Measurements from ENCODE around the gene GIT2.
"Not testable (repeated sequence)": the region's sequence is repeated elsewhere in the genome, so short reads cannot be mapped to it uniquely, and the experiment has no call there.

The GIT2 gene

DNA sequence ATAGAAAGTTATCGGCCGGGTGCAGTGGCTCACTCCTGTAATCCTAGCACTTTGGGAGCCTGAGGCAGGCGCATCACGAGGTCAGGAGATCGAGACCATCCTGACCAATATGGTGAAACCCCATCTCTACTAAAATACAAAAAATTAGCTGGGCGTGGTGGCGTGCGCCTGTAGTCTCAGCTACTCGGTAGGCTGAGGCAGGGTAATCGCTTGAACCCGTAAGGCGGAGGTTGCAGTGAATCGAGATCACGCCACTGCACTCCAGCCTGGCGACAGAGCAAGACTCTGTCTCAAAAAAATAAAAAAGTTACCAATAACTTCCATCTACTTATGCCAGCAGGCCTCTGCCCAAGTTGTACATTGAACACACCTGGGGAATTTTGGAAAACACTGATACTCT lies 96.8 kb downstream of the GIT2 start:
- H3K9ac ChIP-seq (ENCODE audit: low read length) = peak overlapping the region; percentile 91
- H3K4me1 ChIP-seq (ENCODE audit: control insufficient read depth, insufficient read depth, low read depth, low read length); H3K23ac ChIP-seq (ENCODE audit: low read length in 2 of 2); DNase-seq; H2AK5ac ChIP-seq (ENCODE audit: low read length, severe bottlenecking); H4K91ac ChIP-seq (ENCODE audit: low read length); H3K27ac ChIP-seq (ENCODE audit: low read length, poor library complexity, severe bottlenecking); H2BK12ac ChIP-seq (ENCODE audit: low read length in 2 of 2); H3K27me3 ChIP-seq (ENCODE audit: control insufficient read depth in 1 of 2, insufficient read depth in 1 of 2, low read length in 2 of 2); H2BK120ac ChIP-seq (ENCODE audit: low read depth, low read length); H2BK15ac ChIP-seq (ENCODE audit: low read depth, poor library complexity, severe bottlenecking); H3K14ac ChIP-seq (ENCODE audit: low read length in 2 of 2); H4K8ac ChIP-seq (ENCODE audit: low read length); H3K9me3 ChIP-seq (ENCODE audit: control insufficient read depth, low read length); H2BK5ac ChIP-seq (ENCODE audit: low read depth, low read length, poor library complexity, severe bottlenecking); H3K4ac ChIP-seq (ENCODE audit: low read depth in 1 of 2, low read length in 2 of 2); H2AFZ ChIP-seq (ENCODE audit: low read depth, low read length): not testable (repeated sequence)
- 95% methylated on average over 15 of the region's 15 CpGs for WGBS
- H3K79me1 ChIP-seq (replicated peaks; ENCODE audit: low read length, poor library complexity, severe bottlenecking) = peaks cover 15% of the 10 kb centered on the region
- H3K36me3 ChIP-seq (ENCODE audit: control insufficient read depth in 1 of 2, insufficient read depth in 2 of 2, low read depth in 1 of 2, low read length in 2 of 2) = peaks cover 12 to 17% of the 10 kb centered on the region in 2 experiments
- peak overlapping the region in 1 of 2 experiments; percentile 92 for H3K4me3 ChIP-seq (ENCODE audit: insufficient read depth in 1 of 2, low read depth in 1 of 2, low read length in 2 of 2)
- peak overlapping the region in 1 of 2 experiments; percentile 60 for H3K18ac ChIP-seq (ENCODE audit: low read depth in 1 of 2, low read length in 2 of 2)
- H3K4me2 ChIP-seq (ENCODE audit: low read length, poor library complexity, severe bottlenecking) = peak overlapping the region; percentile 67

DNA sequence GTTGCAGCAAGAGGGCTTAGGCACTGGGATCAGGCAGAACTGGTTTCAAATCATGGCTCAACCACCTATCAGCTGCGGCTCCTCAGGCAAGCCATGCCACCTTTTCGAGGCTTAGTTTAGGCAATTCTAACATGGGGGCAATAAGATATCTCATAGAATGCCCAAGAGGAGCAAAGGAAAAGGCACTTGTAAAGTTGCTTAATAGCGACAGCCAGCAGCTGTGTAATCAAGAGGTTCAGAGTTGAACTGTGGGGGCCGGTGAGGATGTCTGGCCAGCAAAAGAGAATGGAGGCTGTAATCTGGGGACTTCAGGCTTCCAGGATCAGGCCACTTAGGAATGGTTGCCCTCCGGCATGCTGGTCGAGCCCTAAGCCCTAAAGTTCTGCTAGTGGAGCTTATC lies 99.1 kb downstream of the GIT2 start:
- no peak overlapping the region for H2AK5ac ChIP-seq (ENCODE audit: low read length, severe bottlenecking)
- no peak overlapping the region for H3K14ac ChIP-seq (ENCODE audit: low read length in 2 of 2)
- H3K9ac ChIP-seq (ENCODE audit: low read length) = no peak overlapping the region
- H3K4ac ChIP-seq (ENCODE audit: low read depth in 1 of 2, low read length in 2 of 2) = no peak overlapping the region
- no peak overlapping the region for H4K91ac ChIP-seq (ENCODE audit: low read length)
- no peak for DNase-seq
- H3K4me2 ChIP-seq (ENCODE audit: low read length, poor library complexity, severe bottlenecking) = no peak overlapping the region
- peaks cover 7% of the 10 kb centered on the region for H3K79me1 ChIP-seq (replicated peaks; ENCODE audit: low read length, poor library complexity, severe bottlenecking)
- H3K9me3 ChIP-seq (ENCODE audit: control insufficient read depth, low read length) = no peaks in the 10 kb centered on the region
- no peak overlapping the region for H3K27ac ChIP-seq (ENCODE audit: low read length, poor library complexity, severe bottlenecking)
- H2BK5ac ChIP-seq (ENCODE audit: low read depth, low read length, poor library complexity, severe bottlenecking) = no peak overlapping the region
- no peak overlapping the region for H4K8ac ChIP-seq (ENCODE audit: low read length)
- H3K27me3 ChIP-seq (ENCODE audit: control insufficient read depth in 1 of 2, insufficient read depth in 1 of 2, low read length in 2 of 2) = no peaks in the 10 kb centered on the region
- H3K36me3 ChIP-seq (ENCODE audit: control insufficient read depth in 1 of 2, insufficient read depth in 2 of 2, low read depth in 1 of 2, low read length in 2 of 2) = no peaks in the 10 kb centered on the region
- H2BK15ac ChIP-seq (ENCODE audit: low read depth, poor library complexity, severe bottlenecking) = no peak overlapping the region
- no peak overlapping the region for H3K18ac ChIP-seq (ENCODE audit: low read depth in 1 of 2, low read length in 2 of 2)
- H2BK12ac ChIP-seq (ENCODE audit: low read length in 2 of 2) = no peak overlapping the region
- no peak overlapping the region for H2AFZ ChIP-seq (ENCODE audit: low read depth, low read length)
- peaks cover 4% of the 10 kb centered on the region for H3K4me1 ChIP-seq (ENCODE audit: control insufficient read depth, insufficient read depth, low read depth, low read length)
- no peak overlapping the region for H3K23ac ChIP-seq (ENCODE audit: low read length in 2 of 2)
- WGBS = 86% methylated on average over 6 of the region's 6 CpGs
- H2BK120ac ChIP-seq (ENCODE audit: low read depth, low read length) = no peak overlapping the region
- H3K4me3 ChIP-seq (ENCODE audit: insufficient read depth in 1 of 2, low read depth in 1 of 2, low read length in 2 of 2) = no peak overlapping the region

DNA sequence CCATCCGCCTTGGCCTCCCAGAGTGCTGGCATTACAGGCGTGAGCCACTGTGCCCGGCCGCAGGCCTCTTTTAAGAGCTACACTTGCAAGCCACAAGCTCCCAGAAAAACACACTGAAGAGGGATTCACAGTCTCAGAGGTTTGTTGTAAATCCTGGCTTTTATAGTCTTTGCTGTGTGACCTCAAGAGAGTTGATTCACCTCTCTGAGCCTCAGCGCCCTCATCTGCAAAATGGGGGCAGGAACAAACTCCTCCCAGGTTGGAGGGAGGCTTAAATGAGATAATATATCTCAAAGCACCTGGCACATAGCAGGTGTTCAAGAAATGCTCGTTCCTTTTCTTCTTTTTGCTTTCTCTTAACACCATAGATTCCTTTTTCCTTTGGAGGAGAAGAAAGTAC lies 100.0 kb downstream of the GIT2 start:
- H3K9ac ChIP-seq (ENCODE audit: low read length) = no peak overlapping the region
- no peak overlapping the region for H2BK15ac ChIP-seq (ENCODE audit: low read depth, poor library complexity, severe bottlenecking)
- H3K4ac ChIP-seq (ENCODE audit: low read depth in 1 of 2, low read length in 2 of 2) = no peak overlapping the region
- no peaks in the 10 kb centered on the region for H3K27me3 ChIP-seq (ENCODE audit: control insufficient read depth in 1 of 2, insufficient read depth in 1 of 2, low read length in 2 of 2)
- H3K27ac ChIP-seq (ENCODE audit: low read length, poor library complexity, severe bottlenecking) = no peak overlapping the region
- no peaks in the 10 kb centered on the region for H3K36me3 ChIP-seq (ENCODE audit: control insufficient read depth in 1 of 2, insufficient read depth in 2 of 2, low read depth in 1 of 2, low read length in 2 of 2)
- H3K14ac ChIP-seq (ENCODE audit: low read length in 2 of 2) = no peak overlapping the region
- H3K9me3 ChIP-seq (ENCODE audit: control insufficient read depth, low read length) = no peaks in the 10 kb centered on the region
- no peak overlapping the region for H3K23ac ChIP-seq (ENCODE audit: low read length in 2 of 2)
- H3K4me2 ChIP-seq (ENCODE audit: low read length, poor library complexity, severe bottlenecking) = no peak overlapping the region
- H2BK5ac ChIP-seq (ENCODE audit: low read depth, low read length, poor library complexity, severe bottlenecking) = no peak overlapping the region
- no peak for DNase-seq
- no peak overlapping the region for H2BK120ac ChIP-seq (ENCODE audit: low read depth, low read length)
- no peak overlapping the region for H2AFZ ChIP-seq (ENCODE audit: low read depth, low read length)
- no peak overlapping the region for H4K91ac ChIP-seq (ENCODE audit: low read length)
- H4K8ac ChIP-seq (ENCODE audit: low read length) = no peak overlapping the region
- WGBS = 86% methylated on average over 5 of the region's 6 CpGs
- H2AK5ac ChIP-seq (ENCODE audit: low read length, severe bottlenecking) = no peak overlapping the region
- no peak overlapping the region for H3K18ac ChIP-seq (ENCODE audit: low read depth in 1 of 2, low read length in 2 of 2)
- H3K4me3 ChIP-seq (ENCODE audit: insufficient read depth in 1 of 2, low read depth in 1 of 2, low read length in 2 of 2) = no peak overlapping the region
- peaks cover 6% of the 10 kb centered on the region for H3K79me1 ChIP-seq (replicated peaks; ENCODE audit: low read length, poor library complexity, severe bottlenecking)
- H3K4me1 ChIP-seq (ENCODE audit: control insufficient read depth, insufficient read depth, low read depth, low read length) = peaks cover 4% of the 10 kb centered on the region
- H2BK12ac ChIP-seq (ENCODE audit: low read length in 2 of 2) = no peak overlapping the region

DNA sequence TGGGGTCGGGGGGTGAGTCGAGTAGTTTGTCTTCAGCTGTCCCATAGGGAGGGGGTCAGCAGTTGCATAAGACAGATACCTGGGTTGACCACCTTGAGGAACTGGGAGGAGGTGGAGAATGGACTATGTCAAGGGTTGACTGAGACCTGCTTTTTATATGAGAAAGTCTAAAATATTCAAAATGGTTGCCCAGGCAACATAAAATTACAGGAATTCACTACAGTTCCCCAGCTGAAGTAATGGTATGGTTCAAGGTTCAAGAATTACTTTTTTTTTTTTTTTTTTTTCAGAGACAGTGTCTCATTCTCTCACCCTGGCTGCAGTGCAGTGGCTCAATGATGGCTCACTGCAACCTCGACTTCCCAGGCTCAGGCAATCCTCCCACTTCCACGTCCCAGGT lies 101.2 kb downstream of the GIT2 start:
- H3K18ac ChIP-seq (ENCODE audit: low read depth in 1 of 2, low read length in 2 of 2) = no peak overlapping the region
- no peak overlapping the region for H3K4ac ChIP-seq (ENCODE audit: low read depth in 1 of 2, low read length in 2 of 2)
- WGBS = 66% methylated on average over 2 of the region's 4 CpGs
- no peaks in the 10 kb centered on the region for H3K9me3 ChIP-seq (ENCODE audit: control insufficient read depth, low read length)
- H3K4me1 ChIP-seq (ENCODE audit: control insufficient read depth, insufficient read depth, low read depth, low read length) = peaks cover 3% of the 10 kb centered on the region
- DNase-seq = no peak
- H2AFZ ChIP-seq (ENCODE audit: low read depth, low read length) = no peak overlapping the region
- H3K9ac ChIP-seq (ENCODE audit: low read length) = no peak overlapping the region
- H3K79me1 ChIP-seq (replicated peaks; ENCODE audit: low read length, poor library complexity, severe bottlenecking) = peaks cover 1% of the 10 kb centered on the region
- no peaks in the 10 kb centered on the region for H3K36me3 ChIP-seq (ENCODE audit: control insufficient read depth in 1 of 2, insufficient read depth in 2 of 2, low read depth in 1 of 2, low read length in 2 of 2)
- no peak overlapping the region for H3K4me2 ChIP-seq (ENCODE audit: low read length, poor library complexity, severe bottlenecking)
- H3K27me3 ChIP-seq (ENCODE audit: control insufficient read depth in 1 of 2, insufficient read depth in 1 of 2, low read length in 2 of 2) = no peaks in the 10 kb centered on the region
- H3K27ac ChIP-seq (ENCODE audit: low read length, poor library complexity, severe bottlenecking) = no peak overlapping the region
- H2BK120ac ChIP-seq (ENCODE audit: low read depth, low read length) = no peak overlapping the region
- peak overlapping the region; percentile 7 for H2BK15ac ChIP-seq (ENCODE audit: low read depth, poor library complexity, severe bottlenecking)
- H3K14ac ChIP-seq (ENCODE audit: low read length in 2 of 2) = no peak overlapping the region
- H3K4me3 ChIP-seq (ENCODE audit: insufficient read depth in 1 of 2, low read depth in 1 of 2, low read length in 2 of 2) = no peak overlapping the region
- no peak overlapping the region for H2BK12ac ChIP-seq (ENCODE audit: low read length in 2 of 2)
- H4K91ac ChIP-seq (ENCODE audit: low read length) = no peak overlapping the region
- H3K23ac ChIP-seq (ENCODE audit: low read length in 2 of 2) = no peak overlapping the region
- no peak overlapping the region for H4K8ac ChIP-seq (ENCODE audit: low read length)
- H2AK5ac ChIP-seq (ENCODE audit: low read length, severe bottlenecking) = no peak overlapping the region
- H2BK5ac ChIP-seq (ENCODE audit: low read depth, low read length, poor library complexity, severe bottlenecking) = no peak overlapping the region
